Calu3 (cell line): ENCODE results near the gene MINK1. TPM values are rescaled to one million over a fixed set of nuclear protein-coding genes. Genes with fewer than 3 reads are reported as not detected.
A peak's percentile ranks its signal among the peaks of the same experiment; 100 is the strongest.

Experiments
- BruUV-seq: library from RNA; stranded (reverse); fragments of 400-500 nt; replicated peaks from 2 replicates; lab custom pipeline; 2021; lab: Mats Ljungman, UMichigan
- CTCF ChIA-PET: fragments of 300-600 bp; sonication (Branson Sonifier 250); formaldehyde crosslinking; loops from one replicate; lab custom pipeline; 2022; ENCODE audit warnings: antibody characterized with exemption; lab: Charles Lee
- DNase-seq: peaks from one replicate; pipeline ENCODE4 v3.0.0; 2022
- H3K27ac Mint-ChIP-seq: one replicate; pipeline ENCODE4 v1.8.0; 2022; ENCODE audit warnings: mixed read lengths; ENCODE audit not compliant: unreplicated experiment
- H3K27me3 Mint-ChIP-seq: one replicate; pipeline ENCODE4 v1.8.0; 2022; ENCODE audit warnings: mixed read lengths; ENCODE audit not compliant: unreplicated experiment
- H3K36me3 Mint-ChIP-seq: one replicate; pipeline ENCODE4 v1.8.0; 2022; ENCODE audit warnings: mild to moderate bottlenecking, moderate library complexity, mixed read lengths; ENCODE audit not compliant: insufficient read depth, unreplicated experiment
- H3K4me1 Mint-ChIP-seq: one replicate; pipeline ENCODE4 v1.8.0; 2022; ENCODE audit warnings: mild to moderate bottlenecking, low read depth, mixed read lengths; ENCODE audit not compliant: unreplicated experiment
- H3K4me3 Mint-ChIP-seq: one replicate; pipeline ENCODE4 v1.8.0; 2022; ENCODE audit warnings: mild to moderate bottlenecking, low read depth, moderate library complexity, mixed read lengths; ENCODE audit not compliant: unreplicated experiment
- H3K9me3 Mint-ChIP-seq: one replicate; pipeline ENCODE4 v1.8.0; 2022; ENCODE audit warnings: low read depth, mixed read lengths; ENCODE audit not compliant: unreplicated experiment
- intact Hi-C: fragments of 100-400 bp; cut with micrococcal nuclease; formaldehyde crosslinking; loops from one replicate; pipeline ENCODE4 v1.10.0; 2022; ENCODE audit not compliant: unreplicated experiment
- total RNA-seq: library from RNA; stranded (reverse); gene quantifications from 2 replicates; pipeline ENCODE4 v1.2.3, GENCODE V29; 2022
- TF ChIP-seq, protein P1 (sequence below): fragments of 200-600 bp; IDR thresholded peaks from one replicate; pipeline ENCODE4 v1.8.0; 2022; ENCODE audit warnings: antibody characterized with exemption; ENCODE audit not compliant: unreplicated experiment

Gene MINK1
- total RNA-seq, 1 experiment from 2014 or later: 86.8 TPM

GRCh38 chr17:4790705-4791088 is 42.4 kb upstream of the MINK1 start:
- Mint-ChIP-seq H3K36me3 (peaks cover 33% of the 10 kb centered on the region), H3K27ac (peak overlapping the region; percentile 75), H3K4me3 (peak overlapping the region; percentile 87), H3K9me3 (no peaks in the 10 kb centered on the region), H3K27me3 (no peaks in the 10 kb centered on the region), H3K4me1 (peaks cover 16% of the 10 kb centered on the region)
- CTCF ChIA-PET: interaction anchor here (0.8 to 2.5 kb wide), 13 partner anchors 11 to 224 kb away, joined by 3 to 14 read pairs (median 6); partner anchors contain the start of genes ARRB2, C17orf107, MED11 and PLD2
- intact Hi-C loops: no loop called here
- no peak for DNase-seq
- TF ChIP-seq, protein P1, sequence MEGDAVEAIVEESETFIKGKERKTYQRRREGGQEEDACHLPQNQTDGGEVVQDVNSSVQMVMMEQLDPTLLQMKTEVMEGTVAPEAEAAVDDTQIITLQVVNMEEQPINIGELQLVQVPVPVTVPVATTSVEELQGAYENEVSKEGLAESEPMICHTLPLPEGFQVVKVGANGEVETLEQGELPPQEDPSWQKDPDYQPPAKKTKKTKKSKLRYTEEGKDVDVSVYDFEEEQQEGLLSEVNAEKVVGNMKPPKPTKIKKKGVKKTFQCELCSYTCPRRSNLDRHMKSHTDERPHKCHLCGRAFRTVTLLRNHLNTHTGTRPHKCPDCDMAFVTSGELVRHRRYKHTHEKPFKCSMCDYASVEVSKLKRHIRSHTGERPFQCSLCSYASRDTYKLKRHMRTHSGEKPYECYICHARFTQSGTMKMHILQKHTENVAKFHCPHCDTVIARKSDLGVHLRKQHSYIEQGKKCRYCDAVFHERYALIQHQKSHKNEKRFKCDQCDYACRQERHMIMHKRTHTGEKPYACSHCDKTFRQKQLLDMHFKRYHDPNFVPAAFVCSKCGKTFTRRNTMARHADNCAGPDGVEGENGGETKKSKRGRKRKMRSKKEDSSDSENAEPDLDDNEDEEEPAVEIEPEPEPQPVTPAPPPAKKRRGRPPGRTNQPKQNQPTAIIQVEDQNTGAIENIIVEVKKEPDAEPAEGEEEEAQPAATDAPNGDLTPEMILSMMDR: no peak
- no TSS peak for BruUV-seq

- BruUV-seq: no TSS peak
- no peaks in the 10 kb centered on the region for H3K4me1 Mint-ChIP-seq
- TF ChIP-seq, protein P1: no peak
- no peaks in the 10 kb centered on the region for H3K27me3 Mint-ChIP-seq
- no peak for DNase-seq
- CTCF ChIA-PET: no interaction called here
- H3K36me3 Mint-ChIP-seq: peaks cover 20% of the 10 kb centered on the region
- no peaks in the 10 kb centered on the region for H3K9me3 Mint-ChIP-seq
- intact Hi-C loops: loop anchor here (5.0 kb wide), 1 partner anchor 83 kb away; the partner anchor contains the start of gene ARRB2
- H3K27ac Mint-ChIP-seq: no peak overlapping the region
- peak overlapping the region; percentile 87 for H3K4me3 Mint-ChIP-seq
Observed at GRCh38 chr17:4795168-4795567, 38.0 kb upstream of the MINK1 start.

GRCh38 chr17:4796552-4796920 is 36.6 kb upstream of the MINK1 start:
- CTCF ChIA-PET: interaction anchor here (1.0 to 1.1 kb wide), 3 partner anchors 11 to 87 kb away, joined by 3 read pairs; partner anchors contain the start of gene PLD2
- Mint-ChIP-seq H3K36me3 (peaks cover 13% of the 10 kb centered on the region), H3K27me3 (no peaks in the 10 kb centered on the region), H3K4me3 (peak overlapping the region; percentile 87), H3K27ac (peak overlapping the region; percentile 75), H3K4me1 (no peaks in the 10 kb centered on the region), H3K9me3 (no peaks in the 10 kb centered on the region)
- DNase-seq: peak; percentile 49
- BruUV-seq: no TSS peak
- TF ChIP-seq, protein P1: no peak
- intact Hi-C loops: loop anchor here (5.0 kb wide), 1 partner anchor 84 kb away; the partner anchor contains the start of gene ARRB2

GRCh38 chr17:4800462-4801196 is 32.5 kb upstream of the MINK1 start:
- Mint-ChIP-seq H3K4me1 (no peaks in the 10 kb centered on the region), H3K36me3 (peaks cover 12% of the 10 kb centered on the region), H3K27ac (no peak overlapping the region), H3K4me3 (no peak overlapping the region), H3K9me3 (no peaks in the 10 kb centered on the region), H3K27me3 (no peaks in the 10 kb centered on the region)
- intact Hi-C loops: no loop called here
- TF ChIP-seq, protein P1: no peak
- no TSS peak for BruUV-seq
- DNase-seq: no peak
- CTCF ChIA-PET: interaction anchor here (0.7 kb wide), 1 partner anchor 21 kb away, joined by 3 read pairs; no protein-coding TSS in a partner anchor
